ENCODE data around the gene ARHGEF28. TPM values are rescaled to one million over a fixed set of nuclear protein-coding genes. Genes with fewer than 3 reads are reported as not detected.

Gene ARHGEF28
- total and polyA plus RNA-seq, 9 of the 15 experiments (the other 6 are each of a cell fraction or from before 2014, with no cell fraction given), result 0.27 TPM; not detected in 8

GRCh38 chr5:73918791-73919221 is 292.8 kb downstream of the ARHGEF28 start:
- no peaks in the 10 kb centered on the region for H3K79me2 ChIP-seq (ENCODE audit: control insufficient read depth, insufficient read depth, low read length)
- TF ChIP-seq ZBED1 (IDR thresholded peaks at IDR 0.05) (no peak), IRF1 (CRISPR knock-in tag; IDR thresholded peaks at IDR 0.05; ENCODE audit: borderline replicate concordance) (no peak), TRIM28 (IDR thresholded peaks at IDR 0.05) (no peak), GATA2 (CRISPR knock-in tag; IDR thresholded peaks at IDR 0.05) (no peak), SP2 (IDR thresholded peaks at IDR 0.05; ENCODE audit: extremely low read depth, low read depth, low read length, poor library complexity, severe bottlenecking) (no peak), FOXJ3 (CRISPR knock-in tag; IDR thresholded peaks at IDR 0.05) (no peak), CHD1 (IDR thresholded peaks at IDR 0.05; ENCODE audit: low read length) (no peak)
- WGBS (ENCODE audit: insufficient coverage, low coverage, missing lambda C conversion rate), result 0% methylated on average over 6 of the region's 6 CpGs
- H3K4me2 ChIP-seq (ENCODE audit: insufficient read depth, low read length), result no peak overlapping the region
- H3K4me1 ChIP-seq (replicated peaks in 1 of 2; ENCODE audit: control insufficient read depth in 2 of 2, insufficient read depth in 2 of 2, low read length in 2 of 2), result no peaks in the 10 kb centered on the region
- no peaks in the 10 kb centered on the region for H3K36me3 ChIP-seq (ENCODE audit: control insufficient read depth, insufficient read depth, low read length)
- H3K27me3 ChIP-seq (ENCODE audit: control insufficient read depth in 2 of 2, insufficient read depth in 2 of 2, low read length in 2 of 2), result peaks cover 0 to 2% of the 10 kb centered on the region in 2 experiments; a peak in 1 of 5 replicates
- in situ Hi-C loops (cut with MboI), result no loop called here
- no TSS peak for BruUV-seq (replicated peaks)
- H3K4me3 ChIP-seq, result no peak overlapping the region
- CTCF ChIA-PET (ENCODE audit: low intra/inter-chr PET ratio), result no interaction called here
- no peak overlapping the region for H3K27ac ChIP-seq (ENCODE audit: extremely low read depth, low read depth, low read length)
- no peak overlapping the region for H3K9ac ChIP-seq (ENCODE audit: insufficient read depth in 1 of 2, low read depth in 2 of 2, low read length in 2 of 2)
- no peak overlapping the region for H2AFZ ChIP-seq (ENCODE audit: low read depth, low read length)
- FAIRE-seq (no peak), ATAC-seq (no peak), DNase-seq (ENCODE audit: extremely low read depth in 1 of 4, low spot score in 3 of 4) (no peak)
- POLR2A ChIA-PET, result interaction anchor here (0.7 kb wide), 1 partner anchor 126 kb away, joined by 3 read pairs; no protein-coding TSS in a partner anchor
- no peaks in the 10 kb centered on the region for H3K9me3 ChIP-seq (replicated peaks; ENCODE audit: control insufficient read depth, insufficient read depth, low read depth, low read length)
- H3K9me1 ChIP-seq (ENCODE audit: control insufficient read depth, insufficient read depth, low read length), result no peaks in the 10 kb centered on the region
- intact Hi-C loops (cut with micrococcal nuclease), result no loop called here
- no peaks in the 10 kb centered on the region for H4K20me1 ChIP-seq (replicated peaks; ENCODE audit: control insufficient read depth, insufficient read depth, low read length)
